Measurements from ENCODE around the gene REV3L.

REV3L gene

DNA sequence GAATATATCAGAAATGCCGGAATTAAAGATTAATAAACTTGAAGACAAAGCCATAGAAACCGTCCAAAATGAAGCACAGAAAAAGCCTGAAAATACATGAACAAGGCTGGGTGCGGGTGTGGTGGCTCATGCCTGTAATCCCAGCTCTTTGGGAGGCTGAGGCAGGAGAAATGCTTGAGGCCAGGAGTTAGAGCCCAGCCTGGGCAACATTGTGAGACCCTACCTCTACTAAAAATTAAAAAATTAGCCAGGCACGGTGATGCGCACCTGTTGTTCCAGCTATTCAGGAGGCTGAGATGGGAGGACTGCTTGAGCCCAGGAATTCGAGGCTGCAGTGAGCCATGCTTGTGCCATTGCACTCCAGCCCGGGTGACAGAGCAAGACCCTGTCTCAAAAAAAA, 32.9 kb downstream of the REV3L start:
- Mint-ChIP-seq H3K27me3 (no peaks in the 10 kb centered on the region), H3K4me3 (no peak overlapping the region), H3K36me3 (ENCODE audit: insufficient read depth) (peaks cover 3% of the 10 kb centered on the region), H3K27ac (ENCODE audit: low read depth) (no peak overlapping the region), H3K4me1 (peaks cover 22% of the 10 kb centered on the region), H3K9me3 (no peaks in the 10 kb centered on the region)
- no peak for ATAC-seq (replicated peaks; ENCODE audit: extremely low read depth, poor library complexity, severe bottlenecking)
- no peak for DNase-seq (ENCODE audit: low spot score in 2 of 2)

DNA sequence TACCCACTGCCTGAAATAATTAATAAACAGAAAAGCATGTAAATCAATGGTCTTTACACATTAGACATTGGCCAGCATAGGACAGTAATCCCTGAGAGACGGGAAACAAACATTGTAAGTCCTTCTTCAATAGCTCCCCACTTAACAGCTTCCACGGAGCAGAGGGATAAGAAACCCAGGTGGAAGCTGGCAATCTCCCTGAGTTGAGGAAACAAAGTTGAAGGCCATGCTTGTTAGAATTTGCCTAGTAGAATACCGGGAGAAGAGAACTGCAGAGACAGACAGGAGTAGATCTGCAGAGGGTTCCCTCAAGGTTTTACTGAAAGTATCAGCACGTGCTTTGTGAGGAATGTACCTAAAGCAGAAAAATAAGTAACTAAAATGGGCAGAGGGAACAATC, 33.9 kb downstream of the REV3L start:
- Mint-ChIP-seq H3K27me3 (no peaks in the 10 kb centered on the region), H3K4me1 (peaks cover 30% of the 10 kb centered on the region), H3K4me3 (no peak overlapping the region), H3K27ac (ENCODE audit: low read depth) (no peak overlapping the region), H3K9me3 (no peaks in the 10 kb centered on the region), H3K36me3 (ENCODE audit: insufficient read depth) (no peaks in the 10 kb centered on the region)
- DNase-seq (ENCODE audit: low spot score in 2 of 2) (no peak), ATAC-seq (replicated peaks; ENCODE audit: extremely low read depth, poor library complexity, severe bottlenecking) (no peak)

DNA sequence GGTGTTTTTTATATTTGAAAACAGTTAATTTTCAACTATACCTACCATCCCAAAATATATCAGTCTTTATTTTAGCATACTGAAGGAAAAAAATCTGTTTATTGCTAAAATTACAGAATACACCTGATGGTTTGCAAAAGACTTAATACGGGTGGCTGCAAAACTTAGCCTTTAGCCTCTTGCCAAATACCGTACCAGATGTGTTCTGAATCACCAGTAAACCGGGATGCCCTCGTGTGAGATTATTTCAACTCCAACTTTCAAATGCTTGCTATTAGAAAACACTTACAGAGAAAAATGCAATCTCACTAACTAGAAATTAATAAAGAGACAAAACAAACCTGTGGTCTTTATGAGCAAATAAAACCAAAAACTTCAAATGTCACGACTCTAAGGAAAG, 36.0 kb downstream of the REV3L start:
- H3K4me3 Mint-ChIP-seq, result no peak overlapping the region
- ATAC-seq (replicated peaks; ENCODE audit: extremely low read depth, poor library complexity, severe bottlenecking) (no peak), DNase-seq (ENCODE audit: low spot score in 2 of 2) (no peak)
- H3K4me1 Mint-ChIP-seq, result peaks cover 43% of the 10 kb centered on the region
- H3K9me3 Mint-ChIP-seq, result no peaks in the 10 kb centered on the region
- no peaks in the 10 kb centered on the region for H3K36me3 Mint-ChIP-seq (ENCODE audit: insufficient read depth)
- no peaks in the 10 kb centered on the region for H3K27me3 Mint-ChIP-seq
- H3K27ac Mint-ChIP-seq (ENCODE audit: low read depth), result no peak overlapping the region

DNA sequence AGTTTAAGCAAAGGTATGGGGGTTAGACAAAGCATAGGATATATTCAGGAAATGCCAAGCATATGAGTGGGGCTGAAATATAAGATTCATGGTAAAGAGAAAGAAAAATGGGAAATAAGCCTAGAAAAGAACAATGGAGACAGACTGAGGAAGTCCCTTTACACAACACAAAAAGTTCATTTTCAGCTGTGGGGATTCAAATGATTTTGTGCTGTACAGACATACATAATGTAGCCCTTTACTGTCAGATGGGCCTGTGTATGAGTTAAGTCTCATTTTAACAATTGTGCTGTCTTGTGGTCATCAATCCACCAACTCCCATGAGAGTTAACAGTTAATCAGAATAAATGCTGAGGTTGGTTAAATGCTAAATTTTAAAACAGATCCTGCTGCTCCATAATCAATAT, 37.2 kb downstream of the REV3L start:
- Mint-ChIP-seq H3K4me1 (peaks cover 54% of the 10 kb centered on the region), H3K4me3 (no peak overlapping the region), H3K27ac (ENCODE audit: low read depth) (no peak overlapping the region), H3K36me3 (ENCODE audit: insufficient read depth) (no peaks in the 10 kb centered on the region), H3K27me3 (no peaks in the 10 kb centered on the region), H3K9me3 (no peaks in the 10 kb centered on the region)
- DNase-seq (ENCODE audit: low spot score in 2 of 2), result no peak
- ATAC-seq (replicated peaks; ENCODE audit: extremely low read depth, poor library complexity, severe bottlenecking), result no peak

DNA sequence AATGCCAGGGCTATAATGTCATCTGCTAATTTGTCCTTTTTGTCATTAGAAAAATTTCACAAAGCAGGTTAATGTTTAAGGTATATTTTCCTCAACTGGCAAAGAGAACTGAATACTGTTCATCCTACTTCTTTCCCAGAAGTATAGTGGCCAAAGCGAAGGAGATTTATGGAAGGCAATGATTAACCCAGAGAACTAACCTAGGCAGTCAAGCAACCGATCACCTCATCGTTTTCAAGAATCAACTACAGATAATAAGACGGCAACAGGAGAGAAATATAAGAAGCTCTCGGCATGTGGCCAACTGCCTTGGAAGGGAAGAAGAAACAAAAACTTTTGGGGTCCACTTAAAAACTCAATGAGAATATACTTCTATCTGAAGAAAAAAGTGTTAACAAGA, 38.2 kb downstream of the REV3L start:
- Mint-ChIP-seq H3K27me3 (no peaks in the 10 kb centered on the region), H3K36me3 (ENCODE audit: insufficient read depth) (no peaks in the 10 kb centered on the region), H3K9me3 (no peaks in the 10 kb centered on the region), H3K27ac (ENCODE audit: low read depth) (no peak overlapping the region), H3K4me3 (no peak overlapping the region), H3K4me1 (peaks cover 49% of the 10 kb centered on the region)
- DNase-seq (ENCODE audit: low spot score in 2 of 2) (no peak), ATAC-seq (replicated peaks; ENCODE audit: extremely low read depth, poor library complexity, severe bottlenecking) (no peak)

DNA sequence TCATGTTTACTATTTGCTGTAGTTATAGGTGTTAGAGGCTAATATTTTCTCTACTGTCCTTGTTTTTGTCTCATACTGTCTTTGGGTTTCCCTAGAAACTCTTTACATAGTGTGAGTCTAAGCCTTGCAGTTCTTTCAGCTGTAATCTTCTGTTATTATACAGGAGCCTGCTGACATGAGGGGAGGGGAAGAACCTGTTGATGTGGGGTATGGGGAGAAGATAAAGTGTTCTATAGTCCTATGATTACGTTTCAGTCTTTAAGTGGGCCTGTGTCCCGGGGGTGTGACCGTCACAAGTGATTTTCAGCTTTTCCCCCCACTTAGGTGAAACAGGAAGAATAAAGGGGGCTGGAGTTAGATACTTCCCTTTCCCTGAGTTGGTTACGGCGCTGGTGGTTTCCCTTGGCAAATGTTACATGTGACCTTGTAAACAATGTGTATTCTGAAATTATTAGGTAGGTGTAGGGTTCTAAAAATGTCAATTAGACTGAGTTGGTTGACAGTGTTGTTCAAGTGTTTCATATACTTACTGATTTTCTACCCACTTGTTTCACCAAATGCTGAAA, 41.3 kb downstream of the REV3L start:
- H3K27me3 Mint-ChIP-seq, result no peaks in the 10 kb centered on the region
- peaks cover 40% of the 10 kb centered on the region for H3K4me1 Mint-ChIP-seq
- H3K27ac Mint-ChIP-seq (ENCODE audit: low read depth), result peak overlapping the region; percentile 63
- H3K9me3 Mint-ChIP-seq, result no peaks in the 10 kb centered on the region
- no peak overlapping the region for H3K4me3 Mint-ChIP-seq
- DNase-seq (ENCODE audit: low spot score in 2 of 2) (no peak), ATAC-seq (replicated peaks; ENCODE audit: extremely low read depth, poor library complexity, severe bottlenecking) (no peak)
- peaks cover 1% of the 10 kb centered on the region for H3K36me3 Mint-ChIP-seq (ENCODE audit: insufficient read depth)

DNA sequence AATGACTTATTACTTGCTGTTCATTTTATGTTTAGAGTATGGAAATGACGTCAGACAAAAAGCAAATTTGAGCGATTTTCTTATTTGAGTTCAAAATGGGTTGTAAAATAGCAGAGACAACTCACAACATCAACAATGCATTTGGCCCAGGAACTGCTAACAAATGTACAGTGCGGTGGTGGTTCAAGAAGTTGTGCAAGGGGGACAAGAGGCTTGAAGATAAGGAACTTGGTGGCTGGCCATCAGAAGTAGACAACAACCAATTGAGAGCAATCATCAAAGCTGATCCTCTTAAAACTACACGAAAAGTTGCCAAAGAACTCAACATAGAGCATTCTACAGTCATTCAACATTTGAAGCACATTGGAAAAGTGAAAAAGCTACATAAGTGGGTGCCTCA, 43.8 kb downstream of the REV3L start:
- DNase-seq (ENCODE audit: low spot score in 2 of 2), result no peak
- H3K27me3 Mint-ChIP-seq, result no peaks in the 10 kb centered on the region
- peaks cover 1% of the 10 kb centered on the region for H3K36me3 Mint-ChIP-seq (ENCODE audit: insufficient read depth)
- ATAC-seq (replicated peaks; ENCODE audit: extremely low read depth, poor library complexity, severe bottlenecking), result no peak
- H3K27ac Mint-ChIP-seq (ENCODE audit: low read depth), result no peak overlapping the region
- no peak overlapping the region for H3K4me3 Mint-ChIP-seq
- H3K4me1 Mint-ChIP-seq, result peaks cover 47% of the 10 kb centered on the region
- no peaks in the 10 kb centered on the region for H3K9me3 Mint-ChIP-seq

DNA sequence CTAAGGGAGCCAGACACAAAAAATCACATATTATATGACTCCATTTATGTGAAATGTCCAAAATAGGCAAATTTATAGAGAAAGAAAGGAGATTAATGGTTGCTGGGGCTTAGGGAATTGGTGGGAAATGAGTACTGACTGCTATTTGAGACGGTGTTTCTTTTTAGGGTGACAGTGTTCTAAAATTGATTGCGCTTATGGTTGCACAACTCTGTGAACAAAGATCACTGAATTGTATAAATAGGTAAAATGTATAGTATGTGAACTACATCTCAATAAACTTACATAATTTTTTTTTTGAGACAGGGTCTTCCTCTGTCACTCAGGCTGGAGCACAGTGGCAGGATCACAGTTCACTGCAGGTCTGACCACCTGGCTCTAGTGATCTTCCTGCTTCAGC, 45.4 kb downstream of the REV3L start:
- Mint-ChIP-seq H3K27ac (ENCODE audit: low read depth) (no peak overlapping the region), H3K27me3 (no peaks in the 10 kb centered on the region), H3K36me3 (ENCODE audit: insufficient read depth) (peaks cover 1% of the 10 kb centered on the region), H3K9me3 (no peaks in the 10 kb centered on the region), H3K4me1 (peaks cover 55% of the 10 kb centered on the region), H3K4me3 (no peak overlapping the region)
- DNase-seq (ENCODE audit: low spot score in 2 of 2) (no peak), ATAC-seq (replicated peaks; ENCODE audit: extremely low read depth, poor library complexity, severe bottlenecking) (no peak)

DNA sequence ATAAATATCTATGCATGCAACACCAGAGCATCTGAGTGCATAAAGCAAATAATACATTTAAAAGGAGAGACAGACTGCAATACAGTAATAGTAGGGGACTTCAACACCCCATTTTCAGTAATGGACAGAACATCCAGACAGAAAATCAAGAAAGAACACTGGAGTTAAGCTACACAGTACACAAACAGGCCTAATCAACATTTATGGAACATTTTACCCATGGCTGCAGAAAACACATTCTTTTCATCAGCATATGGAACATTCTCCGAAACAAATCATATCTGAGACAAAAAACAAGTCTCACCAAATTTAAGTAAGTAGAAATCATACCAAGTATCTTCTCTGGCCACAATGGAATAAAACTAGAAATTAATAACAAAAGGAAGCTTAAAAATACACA, 50.5 kb downstream of the REV3L start:
- ATAC-seq (replicated peaks; ENCODE audit: extremely low read depth, poor library complexity, severe bottlenecking) (no peak), DNase-seq (ENCODE audit: low spot score in 2 of 2) (no peak)
- peak overlapping the region; percentile 4 for H3K27ac Mint-ChIP-seq (ENCODE audit: low read depth)
- no peaks in the 10 kb centered on the region for H3K27me3 Mint-ChIP-seq
- H3K9me3 Mint-ChIP-seq, result peaks cover 20% of the 10 kb centered on the region
- H3K4me1 Mint-ChIP-seq, result peaks cover 61% of the 10 kb centered on the region
- no peak overlapping the region for H3K4me3 Mint-ChIP-seq
- H3K36me3 Mint-ChIP-seq (ENCODE audit: insufficient read depth), result no peaks in the 10 kb centered on the region

DNA sequence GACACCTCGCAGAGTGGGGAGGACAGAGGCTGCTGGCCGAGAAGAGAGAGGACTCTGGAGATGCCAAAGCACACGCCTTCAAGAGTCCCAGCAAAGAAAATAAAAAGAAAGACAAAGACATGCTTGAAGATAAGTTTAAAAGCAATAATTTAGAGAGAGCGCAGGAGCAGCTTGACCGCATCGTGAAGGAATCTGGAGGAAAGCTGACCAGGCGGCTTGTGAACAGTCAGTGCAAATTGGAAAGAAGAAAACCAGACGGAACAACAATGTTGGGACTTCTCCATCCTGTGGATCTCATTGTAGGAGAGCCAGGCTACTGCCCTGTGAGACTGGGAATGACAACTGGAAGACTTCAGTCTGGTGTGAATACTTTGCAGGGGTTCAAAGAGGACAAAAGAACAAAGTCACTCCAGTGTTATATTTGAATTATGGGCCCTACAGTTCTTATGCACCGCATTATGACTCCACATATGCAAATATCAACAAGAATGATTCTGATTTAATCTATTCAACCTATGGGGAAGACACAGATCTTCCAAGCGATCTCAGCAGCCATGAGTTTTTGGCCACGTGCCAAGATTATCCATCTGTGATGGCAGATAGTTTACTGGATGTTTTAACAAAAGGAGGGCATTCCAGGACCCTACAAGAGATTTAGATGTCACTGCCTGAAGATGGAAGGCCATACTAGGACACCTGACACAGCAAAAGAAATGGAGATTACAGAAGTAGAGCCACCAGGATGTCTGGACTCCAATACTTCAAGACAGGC, 52.2 kb downstream of the REV3L start:
- Mint-ChIP-seq H3K27ac (ENCODE audit: low read depth) (no peak overlapping the region), H3K27me3 (no peaks in the 10 kb centered on the region), H3K4me1 (peaks cover 58% of the 10 kb centered on the region), H3K4me3 (no peak overlapping the region), H3K36me3 (ENCODE audit: insufficient read depth) (no peaks in the 10 kb centered on the region), H3K9me3 (peaks cover 20% of the 10 kb centered on the region)
- ATAC-seq (replicated peaks; ENCODE audit: extremely low read depth, poor library complexity, severe bottlenecking), result no peak
- no peak for DNase-seq (ENCODE audit: low spot score in 2 of 2)

DNA sequence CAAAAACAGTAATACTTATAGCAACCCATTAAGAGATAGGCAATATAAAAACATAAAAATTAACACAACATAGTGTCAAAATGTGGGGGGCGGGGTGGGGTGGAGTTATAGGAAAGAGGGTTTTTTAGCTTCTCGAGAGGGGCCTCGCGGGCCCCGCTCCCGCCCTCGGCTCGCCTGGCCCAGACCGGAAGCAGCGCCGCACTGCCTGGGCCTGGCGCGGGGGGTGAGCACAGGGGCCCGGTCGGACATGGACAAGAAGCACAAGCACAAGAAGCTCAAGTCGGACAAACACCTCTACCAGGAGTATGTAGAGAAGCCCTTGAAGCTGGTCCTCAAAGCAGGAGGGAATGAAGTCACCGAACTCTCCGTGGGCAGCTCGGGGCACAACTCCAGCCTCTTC, 53.4 kb downstream of the REV3L start:
- Mint-ChIP-seq H3K4me1 (peaks cover 53% of the 10 kb centered on the region), H3K36me3 (ENCODE audit: insufficient read depth) (no peaks in the 10 kb centered on the region), H3K27ac (ENCODE audit: low read depth) (no peak overlapping the region), H3K9me3 (peaks cover 20% of the 10 kb centered on the region), H3K4me3 (no peak overlapping the region), H3K27me3 (no peaks in the 10 kb centered on the region)
- ATAC-seq (replicated peaks; ENCODE audit: extremely low read depth, poor library complexity, severe bottlenecking), result no peak
- DNase-seq (ENCODE audit: low spot score in 2 of 2), result no peak

DNA sequence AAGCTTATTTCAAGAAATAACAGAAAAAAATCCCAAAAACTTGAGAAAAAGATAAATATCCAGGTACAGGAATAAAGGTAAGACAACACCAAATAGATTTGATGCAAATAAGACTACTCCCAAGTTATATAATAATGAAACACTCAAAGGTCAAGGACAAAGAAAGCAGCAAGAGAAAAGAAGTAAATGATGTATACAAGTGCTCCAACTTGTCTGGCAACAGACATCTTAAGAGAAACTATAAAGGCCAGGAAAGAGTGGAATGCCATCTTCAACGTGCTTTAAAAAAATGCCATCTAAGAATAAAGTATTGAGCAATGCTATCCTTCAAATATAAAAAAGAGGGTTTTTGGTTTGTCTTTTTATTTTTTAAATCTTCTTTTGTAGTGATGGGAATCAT, 54.2 kb downstream of the REV3L start:
- ATAC-seq (replicated peaks; ENCODE audit: extremely low read depth, poor library complexity, severe bottlenecking) (no peak), DNase-seq (ENCODE audit: low spot score in 2 of 2) (no peak)
- Mint-ChIP-seq H3K27ac (ENCODE audit: low read depth) (peak overlapping the region; percentile 78), H3K4me1 (peaks cover 56% of the 10 kb centered on the region), H3K9me3 (peaks cover 20% of the 10 kb centered on the region), H3K27me3 (no peaks in the 10 kb centered on the region), H3K4me3 (no peak overlapping the region), H3K36me3 (ENCODE audit: insufficient read depth) (no peaks in the 10 kb centered on the region)

DNA sequence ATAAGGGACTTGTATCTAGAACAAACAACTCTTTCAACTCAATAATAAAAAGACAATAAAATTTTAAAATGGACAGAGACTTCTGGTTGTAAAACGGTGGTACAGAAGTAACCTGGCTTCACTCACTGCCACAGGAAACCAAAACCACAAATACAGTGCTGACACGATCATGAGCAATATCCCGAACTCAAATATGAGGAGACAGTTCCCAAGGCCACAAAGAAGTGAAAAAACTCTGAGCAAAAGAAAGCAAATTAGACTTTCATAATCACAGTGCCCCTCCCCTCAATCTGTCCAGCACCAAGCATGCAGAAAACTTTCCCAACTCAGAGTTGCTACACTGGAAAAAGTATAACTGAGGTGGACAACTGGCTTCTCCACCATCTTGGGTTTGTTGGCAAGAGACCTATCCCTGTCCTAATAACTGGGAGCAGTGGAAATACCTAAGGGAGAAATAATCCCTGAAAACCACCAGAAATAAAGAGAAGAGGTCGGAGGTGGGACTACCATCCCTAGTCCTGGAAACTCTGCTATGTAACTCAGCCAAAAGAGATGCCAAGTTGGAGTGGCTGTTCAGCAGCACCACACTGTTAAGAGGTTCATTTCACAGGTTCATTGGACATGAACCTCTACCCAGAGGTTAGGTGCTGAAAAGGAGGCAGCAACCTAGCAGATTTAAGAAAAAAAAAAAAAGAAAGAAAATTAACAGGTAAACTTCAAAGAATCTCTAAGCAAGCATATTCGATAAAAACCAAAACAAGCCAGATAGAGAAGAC, 55.5 kb downstream of the REV3L start:
- Mint-ChIP-seq H3K4me1 (peaks cover 52% of the 10 kb centered on the region), H3K27me3 (no peaks in the 10 kb centered on the region), H3K27ac (ENCODE audit: low read depth) (peak overlapping the region; percentile 78), H3K9me3 (peaks cover 20% of the 10 kb centered on the region), H3K36me3 (ENCODE audit: insufficient read depth) (no peaks in the 10 kb centered on the region), H3K4me3 (peak overlapping the region; percentile 61)
- ATAC-seq (replicated peaks; ENCODE audit: extremely low read depth, poor library complexity, severe bottlenecking), result no peak
- DNase-seq (ENCODE audit: low spot score in 2 of 2), result no peak
